HFFc6 (cell line): ENCODE results near the gene CALR. TPM values are rescaled to one million over a fixed set of nuclear protein-coding genes. Genes with fewer than 3 reads are reported as not detected.

ENCODE experiments used
- DNase-seq: peaks from one replicate; pipeline ENCODE4 v3.0.0-alpha.2; 2018
- H3K27ac Mint-ChIP-seq: 2 replicates; pipeline ENCODE4 v1.8.0; 2020; ENCODE audit warnings: mild to moderate bottlenecking, mixed read lengths
- H3K27me3 Mint-ChIP-seq: 2 replicates; pipeline ENCODE4 v1.8.0; 2021; ENCODE audit warnings: mild to moderate bottlenecking, moderate library complexity, mixed read lengths; ENCODE audit not compliant: insufficient read depth
- H3K36me3 Mint-ChIP-seq: 2 replicates; pipeline ENCODE4 v1.8.0; 2021; ENCODE audit warnings: low read depth, mixed read lengths
- H3K4me1 Mint-ChIP-seq: 2 replicates; pipeline ENCODE4 v1.8.0; 2020; ENCODE audit warnings: low read depth, mixed read lengths
- H3K4me3 Mint-ChIP-seq: 2 replicates; pipeline ENCODE4 v1.8.0; 2020; ENCODE audit warnings: mild to moderate bottlenecking, moderate library complexity, mixed read lengths
- H3K9me3 Mint-ChIP-seq: 2 replicates; pipeline ENCODE4 v1.8.0; 2020; ENCODE audit warnings: mild to moderate bottlenecking, mixed read lengths
- CTCF ChIP-seq: fragments of 200-600 bp; sonication (generic); IDR thresholded peaks from 2 replicates; pipeline ENCODE4 v1.5.0; 2021; ENCODE audit warnings: antibody characterized with exemption, mild to moderate bottlenecking
- microRNA-seq: library from miRNA; unstranded; fragments of <30 nt; microRNA quantifications from one replicate; pipeline ENCODE4, GENCODE V29; 2019
- total RNA-seq, 6 experiments: library from RNA; stranded (reverse); fragmentation: NEBNext Ultra II Directional; extraction: Animal tissue kit (Norgen Biotek cat#: 25700); gene quantifications; 2 replicates in 1 of 6; 3 replicates in 5 of 6; pipeline ENCODE4 v1.2.3, GENCODE V29; 2021

Gene CALR
- total RNA-seq, 6 experiments from 2014 or later, result 1,716 to 2,461 (median 2,371) TPM

GRCh38 chr19:12990431-12990830 lies 52.0 kb downstream of the CALR start:
- Mint-ChIP-seq H3K9me3 (no peaks in the 10 kb centered on the region), H3K4me1 (peaks cover 8% of the 10 kb centered on the region), H3K27ac (no peak overlapping the region), H3K4me3 (no peak overlapping the region), H3K27me3 (peaks cover 2% of the 10 kb centered on the region; the same call in 1 of the 2 replicates), H3K36me3 (no peaks in the 10 kb centered on the region)
- no peak for DNase-seq
- no peak for TF ChIP-seq CTCF

- Mint-ChIP-seq H3K4me3 (no peak overlapping the region), H3K27me3 (peaks cover 2% of the 10 kb centered on the region; the same call in 1 of the 2 replicates), H3K36me3 (no peaks in the 10 kb centered on the region), H3K4me1 (peaks cover 7% of the 10 kb centered on the region), H3K9me3 (no peaks in the 10 kb centered on the region), H3K27ac (no peak overlapping the region)
- DNase-seq, result no peak
- TF ChIP-seq CTCF, result no peak
These were observed 52.4 kb downstream of the CALR start for GRCh38 chr19:12990853-12991252.

- Mint-ChIP-seq H3K27ac (no peak overlapping the region), H3K36me3 (no peaks in the 10 kb centered on the region), H3K4me3 (no peak overlapping the region), H3K9me3 (no peaks in the 10 kb centered on the region), H3K4me1 (peaks cover 7% of the 10 kb centered on the region), H3K27me3 (peaks cover 2% of the 10 kb centered on the region; the same call in 1 of the 2 replicates)
- no peak for DNase-seq
- TF ChIP-seq CTCF, result no peak
These were observed 52.9 kb downstream of the CALR start for GRCh38 chr19:12991296-12991695.

GRCh38 chr19:12992729-12993128 lies 54.3 kb downstream of the CALR start:
- no peaks in the 10 kb centered on the region for H3K36me3 Mint-ChIP-seq
- H3K4me3 Mint-ChIP-seq, result no peak overlapping the region
- H3K27me3 Mint-ChIP-seq, result peaks cover 2% of the 10 kb centered on the region; the same call in 1 of the 2 replicates
- no peak for DNase-seq
- H3K27ac Mint-ChIP-seq, result no peak overlapping the region
- TF ChIP-seq CTCF, result no peak
- no peaks in the 10 kb centered on the region for H3K9me3 Mint-ChIP-seq
- H3K4me1 Mint-ChIP-seq, result peaks cover 8% of the 10 kb centered on the region

- H3K27ac Mint-ChIP-seq, result no peak overlapping the region
- H3K36me3 Mint-ChIP-seq, result peaks cover 6% of the 10 kb centered on the region
- DNase-seq, result no peak
- H3K4me1 Mint-ChIP-seq, result peaks cover 14% of the 10 kb centered on the region
- no peaks in the 10 kb centered on the region for H3K9me3 Mint-ChIP-seq
- no peak for TF ChIP-seq CTCF
- H3K27me3 Mint-ChIP-seq, result peaks cover 2% of the 10 kb centered on the region; the same call in 1 of the 2 replicates
- H3K4me3 Mint-ChIP-seq, result no peak overlapping the region
These were observed 55.2 kb downstream of the CALR start for GRCh38 chr19:12993562-12993961.

Small RNA genes lying within 50 kb of the gene (microRNA-seq; reads per million reads assigned to microRNA genes)
- gene MIR5695, result not detected
- gene MIR6515, result 4.6 reads per million

Other genes with a start within 250 kb of the CALR start
- gene FBXW9, start 242.0 kb upstream of the CALR start, total RNA-seq, result 1 to 10 TPM; 4.5 to 7.1 (median 5.4) TPM
- gene TNPO2, start 214.7 kb upstream of the CALR start, total RNA-seq, result 10 to 100 TPM; 56.8 to 78.7 (median 66.0) TPM
- gene TRIR, start 203.9 kb upstream of the CALR start, total RNA-seq, result 100 to 1,000 TPM; 147 to 189 (median 176) TPM
- gene GET3, start 201.1 kb upstream of the CALR start, total RNA-seq, result 100 to 1,000 TPM in 5 of 6 experiments, 10 to 100 TPM in 1; 97.0 to 116 (median 107) TPM
- not detected for gene BEST2, start 186.8 kb upstream of the CALR start, total RNA-seq
- gene HOOK2, start 163.1 kb upstream of the CALR start, total RNA-seq, result 10 to 100 TPM; 10.5 to 13.8 (median 11.5) TPM
- gene JUNB, start 147.1 kb upstream of the CALR start, total RNA-seq, result 10 to 100 TPM; 52.1 to 89.2 (median 83.8) TPM
- 100 to 1,000 TPM; 214 to 269 (median 229) TPM for gene PRDX2, start 136.8 kb upstream of the CALR start, total RNA-seq
- 10 to 100 TPM; 14.1 to 30.3 (median 25.6) TPM for gene THSD8, start 136.5 kb upstream of the CALR start, total RNA-seq
- 10 to 100 TPM; 17.9 to 43.2 (median 37.7) TPM for gene RNASEH2A, start 132.0 kb upstream of the CALR start, total RNA-seq
- gene RTBDN, start 104.0 kb upstream of the CALR start, total RNA-seq, result not detected
- under 1 TPM in 3 of 6 experiments, not detected in 3; 0.09 to 0.34 (median 0.26) TPM for gene MAST1, start 100.1 kb upstream of the CALR start, total RNA-seq
- 10 to 100 TPM; 26.0 to 33.5 (median 28.4) TPM for gene DNASE2, start 57.2 kb upstream of the CALR start, total RNA-seq
- not detected for gene KLF1, start 51.4 kb upstream of the CALR start, total RNA-seq
- gene GCDH, start 47.4 kb upstream of the CALR start, total RNA-seq, result 10 to 100 TPM; 20.6 to 24.6 (median 21.1) TPM
- 1 to 10 TPM in 3 of 6 experiments, under 1 TPM in 3; 0.28 to 1.7 (median 0.91) TPM for gene SYCE2, start 19.3 kb upstream of the CALR start, total RNA-seq
- 100 to 1,000 TPM in 1 of 6 experiments, 10 to 100 TPM in 5; 87.8 to 101 (median 90.4) TPM for gene FARSA, start 4.9 kb upstream of the CALR start, total RNA-seq
- gene RAD23A, start 7.3 kb downstream of the CALR start, total RNA-seq, result 100 to 1,000 TPM; 108 to 140 (median 129) TPM
- gene GADD45GIP1, start 18.6 kb downstream of the CALR start, total RNA-seq, result 10 to 100 TPM; 34.3 to 54.3 (median 46.9) TPM
- gene DAND5, start 31.0 kb downstream of the CALR start, total RNA-seq, result not detected
- 100 to 1,000 TPM; 129 to 161 (median 142) TPM for gene NFIX, start 56.9 kb downstream of the CALR start, total RNA-seq
- 1 to 10 TPM; 1.5 to 5.1 (median 4.2) TPM for gene LYL1, start 164.2 kb downstream of the CALR start, total RNA-seq
- gene TRMT1, start 178.1 kb downstream of the CALR start, total RNA-seq, result 10 to 100 TPM; 36.3 to 49.9 (median 39.6) TPM
- gene NACC1, start 179.7 kb downstream of the CALR start, total RNA-seq, result 100 to 1,000 TPM; 126 to 146 (median 139) TPM
- gene STX10, start 211.8 kb downstream of the CALR start, total RNA-seq, result 10 to 100 TPM; 48.5 to 63.4 (median 54.0) TPM
- 10 to 100 TPM; 68.9 to 91.2 (median 87.7) TPM for gene IER2, start 211.8 kb downstream of the CALR start, total RNA-seq